HEK293T (cell line): ENCODE data around the gene PALMD.

Experiments used
- CTBP1 ChIP-seq: fragments of 450-650 bp; IDR thresholded peaks from 2 replicates; pipeline ENCODE4 v1.6.1; 2016; ENCODE audit warnings: borderline replicate concordance
- FOXM1 ChIP-seq: fragments of 450-650 bp; IDR thresholded peaks from 2 replicates; pipeline ENCODE4 v1.6.1; 2017; ENCODE audit warnings: mild to moderate bottlenecking, borderline replicate concordance
- HDGF ChIP-seq: fragments of 450-650 bp; IDR thresholded peaks from 2 replicates; pipeline ENCODE4 v1.6.1; 2017; ENCODE audit warnings: antibody characterized with exemption, borderline replicate concordance
- NFRKB ChIP-seq: fragments of 450-650 bp; IDR thresholded peaks from 2 replicates; pipeline ENCODE4 v1.6.1; 2016; ENCODE audit warnings: mild to moderate bottlenecking, moderate library complexity
- SP1 ChIP-seq: fragments of 450-650 bp; IDR thresholded peaks from 2 replicates; pipeline ENCODE4 v1.6.1; 2017
- SUZ12 ChIP-seq: fragments of 450-650 bp; IDR thresholded peaks from 2 replicates; pipeline ENCODE4 v1.6.1; 2016; ENCODE audit warnings: mild to moderate bottlenecking
- TARDBP ChIP-seq: fragments of 450-650 bp; IDR thresholded peaks from 2 replicates; pipeline ENCODE4 v1.6.1; 2016
- ZNF384 ChIP-seq: fragments of 450-650 bp; IDR thresholded peaks from 2 replicates; pipeline ENCODE4 v1.6.1; 2016

DNA sequence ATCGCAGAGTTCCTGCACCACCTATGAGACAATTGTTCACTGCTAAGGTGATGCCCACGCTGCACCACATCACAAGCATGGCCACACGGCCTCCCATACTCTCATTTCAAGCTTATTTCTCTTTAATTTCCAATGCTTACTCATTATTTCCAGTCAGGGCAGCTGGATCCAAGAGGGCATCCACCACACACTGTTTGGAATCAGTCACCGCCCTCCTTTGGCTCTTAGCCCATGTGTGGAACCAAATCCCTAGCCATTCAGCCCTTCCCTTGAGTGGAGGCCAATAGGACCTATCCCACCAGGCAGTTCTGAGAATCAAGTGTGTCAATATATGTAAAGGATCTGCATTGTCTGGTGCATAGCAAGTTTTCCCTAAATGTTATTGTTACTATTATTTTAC, 26.3 kb upstream of the PALMD start:
- TF ChIP-seq TARDBP (no peak), HDGF (no peak), NFRKB (no peak), ZNF384 (no peak), SP1 (no peak), FOXM1 (no peak), SUZ12 (no peak), CTBP1 (no peak)
